SJCRH30 (cell line): ENCODE results near the gene RAB11B. TPM values are rescaled to one million over a fixed set of nuclear protein-coding genes. Genes with fewer than 3 reads are reported as not detected.
"Not testable (repeated sequence)": the region's sequence is repeated elsewhere in the genome, so short reads cannot be mapped to it uniquely, and the experiment has no call there.

Experiments used
- DNase-seq, 2 experiments: peaks; one replicate each; pipeline ENCODE4 v3.0.0-alpha.2; 2015 to 2020
- H3K27ac ChIP-seq: fragments of 250-450 bp; sonication (Bioruptor Pico); 2 replicates; pipeline ENCODE4 v1.5.1; 2020; ENCODE audit warnings: mild to moderate bottlenecking, moderate library complexity
- H3K27me3 ChIP-seq: fragments of 250-450 bp; sonication (Bioruptor Pico); 2 replicates; pipeline ENCODE4 v1.5.1; 2020; ENCODE audit warnings: mild to moderate bottlenecking, moderate library complexity
- H3K36me3 ChIP-seq: fragments of 250-450 bp; sonication (Bioruptor Pico); 2 replicates; pipeline ENCODE4 v1.5.1; 2020; ENCODE audit warnings: mild to moderate bottlenecking, moderate library complexity
- H3K4me1 ChIP-seq: fragments of 250-450 bp; sonication (Bioruptor Pico); 2 replicates; pipeline ENCODE4 v1.5.1; 2020; ENCODE audit warnings: mild to moderate bottlenecking, moderate library complexity
- H3K4me3 ChIP-seq: fragments of 250-450 bp; sonication (Bioruptor Pico); 2 replicates; pipeline ENCODE4 v1.5.1; 2020; ENCODE audit warnings: mild to moderate bottlenecking, moderate library complexity
- H3K9me3 ChIP-seq: fragments of 250-450 bp; sonication (Bioruptor Pico); replicated peaks from 2 replicates; pipeline ENCODE4 v1.5.1; 2020; ENCODE audit warnings: mild to moderate bottlenecking, moderate library complexity
- total RNA-seq: library from RNA; depleted of rRNA; stranded (reverse); fragments of >200 nt; shearing (Covaris generic); gene quantifications from 2 replicates; pipeline ENCODE4 v1.2.3, GENCODE V29; 2014

Gene RAB11B
- total RNA-seq, 1 experiment from 2014 or later: 17.7 TPM

- no peak overlapping the region for H3K27ac ChIP-seq
- no peak overlapping the region for H3K4me3 ChIP-seq
- no peaks in the 10 kb centered on the region for H3K9me3 ChIP-seq
- peaks cover 19% of the 10 kb centered on the region for H3K4me1 ChIP-seq
- H3K27me3 ChIP-seq: no peaks in the 10 kb centered on the region
- no peak for DNase-seq
- H3K36me3 ChIP-seq: peaks cover 3% of the 10 kb centered on the region; the same call in 1 of the 2 replicates
Measured at GRCh38 chr19:8397271-8397670, 7.1 kb downstream of the RAB11B start.

GRCh38 chr19:8397746-8398310 is 7.7 kb downstream of the RAB11B start:
- no peaks in the 10 kb centered on the region for H3K9me3 ChIP-seq
- peaks cover 3% of the 10 kb centered on the region; the same call in 1 of the 2 replicates for H3K36me3 ChIP-seq
- no peaks in the 10 kb centered on the region for H3K27me3 ChIP-seq
- H3K4me1 ChIP-seq: peaks cover 19% of the 10 kb centered on the region
- H3K27ac ChIP-seq: no peak overlapping the region
- H3K4me3 ChIP-seq: no peak overlapping the region
- no peak for DNase-seq

GRCh38 chr19:8398311-8398771 is 8.2 kb downstream of the RAB11B start:
- DNase-seq: peak; percentile 31 to 35
- no peaks in the 10 kb centered on the region for H3K27me3 ChIP-seq
- H3K4me3 ChIP-seq: no peak overlapping the region
- H3K36me3 ChIP-seq: peaks cover 3% of the 10 kb centered on the region; the same call in 1 of the 2 replicates
- H3K27ac ChIP-seq: no peak overlapping the region
- no peaks in the 10 kb centered on the region for H3K9me3 ChIP-seq
- peaks cover 19% of the 10 kb centered on the region for H3K4me1 ChIP-seq

- no peaks in the 10 kb centered on the region for H3K9me3 ChIP-seq
- H3K27me3 ChIP-seq: no peaks in the 10 kb centered on the region
- no peak overlapping the region for H3K4me3 ChIP-seq
- peaks cover 6% of the 10 kb centered on the region for H3K36me3 ChIP-seq
- peaks cover 8% of the 10 kb centered on the region for H3K4me1 ChIP-seq
- no peak overlapping the region for H3K27ac ChIP-seq
- DNase-seq: no peak
Measured at GRCh38 chr19:8399681-8400188, 9.6 kb downstream of the RAB11B start.

GRCh38 chr19:8401981-8402411 is 11.8 kb downstream of the RAB11B start:
- Histone ChIP-seq H3K9me3 (no peaks in the 10 kb centered on the region), H3K4me3 (no peak overlapping the region), H3K27ac (no peak overlapping the region), H3K4me1 (peaks cover 4% of the 10 kb centered on the region), H3K36me3 (peaks cover 12% of the 10 kb centered on the region), H3K27me3 (no peaks in the 10 kb centered on the region)
- DNase-seq: no peak

- peaks cover 2% of the 10 kb centered on the region for H3K4me1 ChIP-seq
- peaks cover 12% of the 10 kb centered on the region for H3K36me3 ChIP-seq
- H3K4me3 ChIP-seq: no peak overlapping the region
- no peak overlapping the region for H3K27ac ChIP-seq
- H3K27me3 ChIP-seq: no peaks in the 10 kb centered on the region
- H3K9me3 ChIP-seq: no peaks in the 10 kb centered on the region
- DNase-seq: no peak
Measured at GRCh38 chr19:8403098-8403819, 13.1 kb downstream of the RAB11B start.

GRCh38 chr19:8403820-8404109 is 13.6 kb downstream of the RAB11B start:
- Histone ChIP-seq H3K4me1 (no peaks in the 10 kb centered on the region), H3K27me3 (no peaks in the 10 kb centered on the region), H3K36me3 (peaks cover 12% of the 10 kb centered on the region), H3K9me3 (no peaks in the 10 kb centered on the region), H3K27ac (no peak overlapping the region), H3K4me3 (no peak overlapping the region)
- no peak for DNase-seq

GRCh38 chr19:8404391-8405151 is 14.4 kb downstream of the RAB11B start:
- no peak overlapping the region for H3K4me3 ChIP-seq
- no peaks in the 10 kb centered on the region for H3K27me3 ChIP-seq
- H3K36me3 ChIP-seq: peaks cover 9% of the 10 kb centered on the region; the same call in 1 of the 2 replicates
- H3K4me1 ChIP-seq: no peaks in the 10 kb centered on the region
- no peak overlapping the region for H3K27ac ChIP-seq
- no peak for DNase-seq
- H3K9me3 ChIP-seq: no peaks in the 10 kb centered on the region

GRCh38 chr19:8410718-8411117 is 20.6 kb downstream of the RAB11B start:
- DNase-seq, H3K4me3 ChIP-seq, H3K36me3 ChIP-seq, H3K4me1 ChIP-seq, H3K27me3 ChIP-seq, H3K27ac ChIP-seq, H3K9me3 ChIP-seq: not testable (repeated sequence)

- Histone ChIP-seq H3K27ac (no peak within 1 kb of the TSS), H3K27me3 (no peaks in the 10 kb centered on the region), H3K4me3 (peak within 1 kb of the TSS; percentile 40), H3K36me3 (no peaks in the 10 kb centered on the region), H3K4me1 (peaks cover 4% of the 10 kb centered on the region; the same call in 1 of the 2 replicates), H3K9me3 (no peaks in the 10 kb centered on the region)
- DNase-seq: peak; percentile 94 to 95
Measured at GRCh38 chr19:8412783-8413628, 22.8 kb downstream of the RAB11B start, which contains the start of gene MARCHF2. Gene MARCHF2 (plus strand): TSS chr19:8413305. CDS start chr19:8421841, 8,536 bp downstream.

GRCh38 chr19:8413629-8413995 is 23.5 kb downstream of the RAB11B start:
- no peaks in the 10 kb centered on the region for H3K9me3 ChIP-seq
- peak overlapping the region; percentile 40 for H3K4me3 ChIP-seq
- no peaks in the 10 kb centered on the region for H3K27me3 ChIP-seq
- no peaks in the 10 kb centered on the region for H3K36me3 ChIP-seq
- peaks cover 7% of the 10 kb centered on the region; the same call in 1 of the 2 replicates for H3K4me1 ChIP-seq
- no peak for DNase-seq
- no peak overlapping the region for H3K27ac ChIP-seq

- Histone ChIP-seq H3K27me3 (no peaks in the 10 kb centered on the region), H3K27ac (no peak overlapping the region), H3K4me1 (peaks cover 7% of the 10 kb centered on the region; the same call in 1 of the 2 replicates), H3K36me3 (no peaks in the 10 kb centered on the region), H3K9me3 (no peaks in the 10 kb centered on the region), H3K4me3 (no peak overlapping the region)
- no peak for DNase-seq
Measured at GRCh38 chr19:8416796-8417195, 26.6 kb downstream of the RAB11B start.

- Histone ChIP-seq H3K4me1 (peaks cover 7% of the 10 kb centered on the region; the same call in 1 of the 2 replicates), H3K27me3 (no peaks in the 10 kb centered on the region), H3K9me3 (no peaks in the 10 kb centered on the region), H3K4me3 (no peak overlapping the region), H3K36me3 (no peaks in the 10 kb centered on the region), H3K27ac (no peak overlapping the region)
- no peak for DNase-seq
Measured at GRCh38 chr19:8421484-8422461, 31.6 kb downstream of the RAB11B start.
